PC-3 (cell line): Measurements from ENCODE around the gene FUT3. TPM values are rescaled to one million over a fixed set of nuclear protein-coding genes. Genes with fewer than 3 reads are reported as not detected.
"Not testable (repeated sequence)": the region's sequence is repeated elsewhere in the genome, so short reads cannot be mapped to it uniquely, and the experiment has no call there.

Source experiments
- ATAC-seq: fragments of 200-7000 bp; cut with Tn5 transposase; 2 replicates; pipeline ENCODE4 v1.9.1; 2020; ENCODE audit warnings: mild to moderate bottlenecking, moderate library complexity
- BruUV-seq: library from RNA; stranded (reverse); fragments of 400-500 nt; replicated peaks from 2 replicates; lab custom pipeline; 2021; lab: Mats Ljungman, UMichigan
- CTCF ChIA-PET: fragments of 300-600 bp; sonication (Branson Sonifier 250); formaldehyde crosslinking; loops from one replicate; lab custom pipeline; 2022; ENCODE audit warnings: antibody characterized with exemption; lab: Charles Lee
- POLR2A ChIA-PET: fragments of 300-600 bp; sonication (Branson Sonifier 250); formaldehyde crosslinking; loops from one replicate; lab custom pipeline; 2022; ENCODE audit warnings: antibody characterized with exemption; ENCODE audit not compliant: unreplicated experiment; lab: Charles Lee
- DNase-seq: peaks from one replicate; pipeline ENCODE4 v3.0.0-alpha.2; 2015
- H2AFZ ChIP-seq: fragments of 300-600 bp; sonication (generic); 2 replicates; pipeline ENCODE4 v1.6.0; 2016; ENCODE audit warnings: antibody characterized with exemption, low read length
- H3F3A ChIP-seq: fragments of 300-600 bp; sonication (generic); one replicate; pipeline ENCODE4 v1.6.0; 2017; ENCODE audit warnings: antibody characterized with exemption, low read length, control low read depth, mild to moderate bottlenecking; ENCODE audit not compliant: unreplicated experiment
- H3K27ac ChIP-seq: fragments of 300-600 bp; sonication (generic); 2 replicates; pipeline ENCODE4 v1.5.1; 2016; ENCODE audit warnings: mild to moderate bottlenecking, low read length
- H3K27me3 ChIP-seq: fragments of 300-600 bp; sonication (generic); 2 replicates; pipeline ENCODE4 v1.6.1; 2016; ENCODE audit warnings: low read length, mixed read lengths
- H3K36me3 ChIP-seq: fragments of 300-600 bp; sonication (generic); 2 replicates; pipeline ENCODE4 v1.6.1; 2016; ENCODE audit warnings: low read depth, mixed run types, low read length, mixed read lengths
- H3K4me1 ChIP-seq: fragments of 300-600 bp; sonication (generic); 2 replicates; pipeline ENCODE4 v1.5.1; 2016; ENCODE audit warnings: low read length; ENCODE audit not compliant: insufficient read depth
- H3K4me2 ChIP-seq: fragments of 300-600 bp; sonication (generic); 2 replicates; pipeline ENCODE4 v1.6.0; 2016; ENCODE audit warnings: low read length
- H3K4me3 ChIP-seq: fragments of 300-600 bp; sonication (generic); 2 replicates; pipeline ENCODE4 v1.5.1; 2016; ENCODE audit warnings: mild to moderate bottlenecking, low read length, mixed read lengths
- H3K79me2 ChIP-seq: fragments of 300-600 bp; sonication (generic); 2 replicates; pipeline ENCODE4 v1.6.1; 2017; ENCODE audit warnings: low read length, mixed read lengths
- H3K9ac ChIP-seq: fragments of 300-600 bp; sonication (generic); 2 replicates; pipeline ENCODE4 v1.6.0; 2016; ENCODE audit warnings: mild to moderate bottlenecking, low read length
- H3K9me2 ChIP-seq: fragments of 300-600 bp; sonication (generic); replicated peaks from 2 replicates; pipeline ENCODE4 v1.6.1; 2016; ENCODE audit warnings: mixed run types, low read length, mixed read lengths
- H3K9me3 ChIP-seq: fragments of 300-600 bp; sonication (generic); 2 replicates; pipeline ENCODE4 v1.6.1; 2016; ENCODE audit warnings: low read length, mixed read lengths
- H4K20me1 ChIP-seq: fragments of 300-600 bp; sonication (generic); 2 replicates; pipeline ENCODE4 v1.6.1; 2016; ENCODE audit warnings: low read length, mixed read lengths
- CTCF ChIP-seq: fragments of 300-600 bp; sonication (generic); conservative IDR thresholded peaks from 2 replicates; pipeline ENCODE4 v1.5.1; 2017; ENCODE audit warnings: antibody characterized with exemption, low read depth, mild to moderate bottlenecking, low read length
- EZH2 ChIP-seq: fragments of 300-600 bp; sonication (generic); IDR thresholded peaks from one replicate; pipeline ENCODE4 v1.6.1; 2017; ENCODE audit warnings: antibody characterized with exemption, mild to moderate bottlenecking, low read length; ENCODE audit not compliant: unreplicated experiment
- EZH2phosphoT487 ChIP-seq: fragments of 300-600 bp; sonication (generic); IDR thresholded peaks from 2 replicates; pipeline ENCODE4 v1.6.1; 2018; ENCODE audit warnings: mild to moderate bottlenecking, antibody characterized with exemption, low read length, borderline replicate concordance
- intact Hi-C: fragments of 100-400 bp; cut with micrococcal nuclease; formaldehyde crosslinking; loops from 2 replicates; pipeline ENCODE4 v1.9.0; 2023
- total RNA-seq: library from RNA; depleted of rRNA; stranded (reverse); fragments of >200 nt; gene quantifications from 2 replicates; pipeline ENCODE4 v1.2.3, GENCODE V29; 2014

The FUT3 gene
- total RNA-seq, 1 experiment from 2014 or later: 7.7 TPM

- H3K9ac ChIP-seq: no peak overlapping the region
- peaks cover under 1% of the 10 kb centered on the region; the same call in 1 of the 2 replicates for H3K4me1 ChIP-seq
- no peak overlapping the region for H3K27ac ChIP-seq
- no peaks in the 10 kb centered on the region for H3K36me3 ChIP-seq
- ChIA-PET CTCF (no interaction called here), POLR2A (no interaction called here)
- no peaks in the 10 kb centered on the region for H4K20me1 ChIP-seq
- ATAC-seq: no peak
- BruUV-seq: no TSS peak
- no peak overlapping the region for H3K4me2 ChIP-seq
- no peak for TF ChIP-seq CTCF
- TF ChIP-seq EZH2: no peak
- no peak for TF ChIP-seq EZH2phosphoT487
- no peak for DNase-seq
- intact Hi-C loops: no loop called here
- no peak overlapping the region for H3K4me3 ChIP-seq
- no peaks in the 10 kb centered on the region for H3K27me3 ChIP-seq
- H3K9me3 ChIP-seq: no peaks in the 10 kb centered on the region
- no peak overlapping the region for H2AFZ ChIP-seq
- H3F3A ChIP-seq: no peaks in the 10 kb centered on the region
- H3K9me2 ChIP-seq: no peaks in the 10 kb centered on the region
- H3K79me2 ChIP-seq: no peaks in the 10 kb centered on the region
These were observed 6.5 kb downstream of the FUT3 start for GRCh38 chr19:5844456-5845433.

GRCh38 chr19:5843295-5843927 lies 7.8 kb downstream of the FUT3 start:
- intact Hi-C loops: no loop called here
- DNase-seq: no peak
- H3K27ac ChIP-seq: no peak overlapping the region
- no peak overlapping the region for H2AFZ ChIP-seq
- H3K4me3 ChIP-seq: no peak overlapping the region
- no peaks in the 10 kb centered on the region for H3K4me1 ChIP-seq
- POLR2A ChIA-PET: no interaction called here
- H4K20me1 ChIP-seq: no peaks in the 10 kb centered on the region
- CTCF ChIA-PET: no interaction called here
- no peaks in the 10 kb centered on the region for H3K36me3 ChIP-seq
- no peaks in the 10 kb centered on the region for H3K9me2 ChIP-seq
- no peaks in the 10 kb centered on the region for H3K27me3 ChIP-seq
- no peaks in the 10 kb centered on the region for H3K79me2 ChIP-seq
- ATAC-seq: no peak
- no peak overlapping the region for H3K9ac ChIP-seq
- no peaks in the 10 kb centered on the region for H3F3A ChIP-seq
- no peak for TF ChIP-seq EZH2phosphoT487
- TF ChIP-seq CTCF: no peak
- TF ChIP-seq EZH2: no peak
- no TSS peak for BruUV-seq
- no peak overlapping the region for H3K4me2 ChIP-seq
- no peaks in the 10 kb centered on the region for H3K9me3 ChIP-seq

GRCh38 chr19:5841735-5842111 lies 9.5 kb downstream of the FUT3 start:
- H3K9ac ChIP-seq, BruUV-seq, intact Hi-C loops, H3K27ac ChIP-seq, ATAC-seq, H3K9me2 ChIP-seq, H3F3A ChIP-seq, H3K4me3 ChIP-seq, DNase-seq, H3K27me3 ChIP-seq, H3K36me3 ChIP-seq, H2AFZ ChIP-seq, H3K9me3 ChIP-seq, H4K20me1 ChIP-seq, H3K79me2 ChIP-seq, H3K4me2 ChIP-seq, H3K4me1 ChIP-seq, POLR2A ChIA-PET, CTCF ChIA-PET: not testable (repeated sequence)
